Mesothelial cell of epicardium (in vitro differentiated cells): ENCODE measurements around the gene OR11A1. TPM values are rescaled to one million over a fixed set of nuclear protein-coding genes. Genes with fewer than 3 reads are reported as not detected.
A peak's percentile ranks its signal among the peaks of the same experiment; 100 is the strongest.
"Not testable (repeated sequence)": the region's sequence is repeated elsewhere in the genome, so short reads cannot be mapped to it uniquely, and the experiment has no call there.

Experiments
- DNase-seq, 2 experiments: peaks; one replicate each; pipeline ENCODE4 v3.0.0; 2021; ENCODE audit warnings: low spot score in 2 of 2; ENCODE audit not compliant: unreplicated experiment in 2 of 2
- H3K27ac Mint-ChIP-seq: 2 replicates; pipeline ENCODE4 v1.8.0; 2021; ENCODE audit warnings: mixed read lengths
- H3K27me3 Mint-ChIP-seq: 2 replicates; pipeline ENCODE4 v1.8.0; 2021; ENCODE audit warnings: low read depth, mixed read lengths
- H3K36me3 Mint-ChIP-seq: 2 replicates; pipeline ENCODE4 v1.8.0; 2021; ENCODE audit warnings: mixed read lengths
- H3K4me1 Mint-ChIP-seq: 2 replicates; pipeline ENCODE4 v1.8.0; 2021; ENCODE audit warnings: mixed read lengths
- H3K4me3 Mint-ChIP-seq: 2 replicates; pipeline ENCODE4 v1.8.0; 2021; ENCODE audit warnings: mild to moderate bottlenecking, moderate library complexity, mixed read lengths
- H3K9me3 Mint-ChIP-seq: 2 replicates; pipeline ENCODE4 v1.8.0; 2021; ENCODE audit warnings: mixed read lengths
- total RNA-seq: library from RNA; stranded (reverse); gene quantifications from 3 replicates; pipeline ENCODE4 v1.2.1, GENCODE V29; 2021
- TF ChIP-seq, protein P1 (sequence below): fragments of 200-600 bp; sonication (generic); IDR thresholded peaks from one replicate; pipeline ENCODE4 v1.5.0; 2021; ENCODE audit warnings: antibody characterized with exemption; ENCODE audit not compliant: unreplicated experiment

The OR11A1 gene
- total RNA-seq, 1 donor from 2014 or later = not detected

DNA sequence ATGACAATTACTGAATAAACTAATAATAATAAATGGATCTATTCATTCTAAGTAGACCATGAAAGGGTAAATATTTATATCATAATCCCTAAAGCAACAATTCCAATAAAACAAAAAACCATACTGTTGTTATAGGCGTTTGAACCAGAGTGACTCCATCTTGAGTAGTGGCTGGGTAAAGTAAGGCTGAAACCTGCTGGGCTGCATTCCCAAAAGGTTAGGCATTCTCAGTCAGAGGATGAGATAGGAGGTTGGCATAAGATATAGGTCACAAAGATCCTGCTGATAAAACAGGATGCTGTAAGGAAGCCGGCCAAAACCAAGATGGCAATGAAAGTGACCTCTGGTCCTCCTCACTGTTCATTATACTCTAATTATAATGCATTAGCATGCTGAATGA, 8.4 kb upstream of the OR11A1 start:
- DNase-seq = no peak
- Mint-ChIP-seq H3K4me3 (no peak overlapping the region), H3K4me1 (no peaks in the 10 kb centered on the region), H3K36me3 (no peaks in the 10 kb centered on the region), H3K27ac (no peak overlapping the region), H3K27me3 (peaks cover 26% of the 10 kb centered on the region), H3K9me3 (no peaks in the 10 kb centered on the region)
- TF ChIP-seq, protein P1, sequence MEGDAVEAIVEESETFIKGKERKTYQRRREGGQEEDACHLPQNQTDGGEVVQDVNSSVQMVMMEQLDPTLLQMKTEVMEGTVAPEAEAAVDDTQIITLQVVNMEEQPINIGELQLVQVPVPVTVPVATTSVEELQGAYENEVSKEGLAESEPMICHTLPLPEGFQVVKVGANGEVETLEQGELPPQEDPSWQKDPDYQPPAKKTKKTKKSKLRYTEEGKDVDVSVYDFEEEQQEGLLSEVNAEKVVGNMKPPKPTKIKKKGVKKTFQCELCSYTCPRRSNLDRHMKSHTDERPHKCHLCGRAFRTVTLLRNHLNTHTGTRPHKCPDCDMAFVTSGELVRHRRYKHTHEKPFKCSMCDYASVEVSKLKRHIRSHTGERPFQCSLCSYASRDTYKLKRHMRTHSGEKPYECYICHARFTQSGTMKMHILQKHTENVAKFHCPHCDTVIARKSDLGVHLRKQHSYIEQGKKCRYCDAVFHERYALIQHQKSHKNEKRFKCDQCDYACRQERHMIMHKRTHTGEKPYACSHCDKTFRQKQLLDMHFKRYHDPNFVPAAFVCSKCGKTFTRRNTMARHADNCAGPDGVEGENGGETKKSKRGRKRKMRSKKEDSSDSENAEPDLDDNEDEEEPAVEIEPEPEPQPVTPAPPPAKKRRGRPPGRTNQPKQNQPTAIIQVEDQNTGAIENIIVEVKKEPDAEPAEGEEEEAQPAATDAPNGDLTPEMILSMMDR = no peak

DNA sequence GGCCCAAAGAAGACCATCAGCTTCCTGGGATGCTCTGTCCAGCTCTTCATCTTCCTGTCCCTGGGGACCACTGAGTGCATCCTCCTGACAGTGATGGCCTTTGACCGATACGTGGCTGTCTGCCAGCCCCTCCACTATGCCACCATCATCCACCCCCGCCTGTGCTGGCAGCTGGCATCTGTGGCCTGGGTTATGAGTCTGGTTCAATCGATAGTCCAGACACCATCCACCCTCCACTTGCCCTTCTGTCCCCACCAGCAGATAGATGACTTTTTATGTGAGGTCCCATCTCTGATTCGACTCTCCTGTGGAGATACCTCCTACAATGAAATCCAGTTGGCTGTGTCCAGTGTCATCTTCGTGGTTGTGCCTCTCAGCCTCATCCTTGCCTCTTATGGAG, 5.2 kb upstream of the OR11A1 start:
- Mint-ChIP-seq H3K4me3 (no peak overlapping the region), H3K4me1 (no peaks in the 10 kb centered on the region), H3K9me3 (no peaks in the 10 kb centered on the region), H3K27me3 (peaks cover 40% of the 10 kb centered on the region), H3K27ac (no peak overlapping the region), H3K36me3 (no peaks in the 10 kb centered on the region)
- DNase-seq = no peak
- TF ChIP-seq, protein P1 = no peak

DNA sequence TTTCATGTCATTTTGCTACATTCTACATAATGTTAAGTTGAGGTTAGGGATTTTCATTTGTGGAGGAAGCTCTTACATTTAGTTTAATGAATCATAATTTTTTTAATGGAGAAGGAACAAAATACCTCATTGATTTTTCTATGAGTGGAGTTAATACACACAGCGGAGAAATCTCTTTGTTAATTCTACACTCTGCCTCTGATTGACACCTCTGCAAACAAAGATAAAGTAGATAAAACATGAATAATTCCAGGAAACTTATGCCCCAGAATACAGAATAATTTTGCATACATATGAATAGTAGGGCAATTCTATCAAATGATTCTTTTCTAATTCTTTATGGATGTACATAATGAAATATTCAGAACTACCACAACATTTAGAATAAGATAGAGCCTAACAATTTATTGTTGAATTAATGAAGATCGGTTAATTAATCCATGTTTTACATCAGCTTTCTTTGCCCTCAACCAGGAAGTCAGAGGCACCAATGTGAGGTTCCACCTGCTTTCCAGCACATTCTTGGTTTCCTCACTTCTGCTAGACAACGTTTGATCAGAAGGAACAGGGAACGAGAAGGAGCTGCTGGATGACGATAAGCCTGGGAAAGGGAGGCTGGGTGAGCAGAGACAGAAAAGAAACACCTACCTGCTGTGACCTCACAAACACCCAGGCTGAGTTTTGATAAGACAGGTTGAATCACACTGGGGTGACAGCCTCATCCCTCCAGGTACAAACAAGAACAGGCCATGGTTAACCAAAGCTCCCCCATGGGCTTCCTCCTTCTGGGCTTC, 4.3 kb upstream of the OR11A1 start:
- no peaks in the 10 kb centered on the region for H3K36me3 Mint-ChIP-seq
- H3K9me3 Mint-ChIP-seq = no peaks in the 10 kb centered on the region
- no peak for DNase-seq
- no peak overlapping the region for H3K27ac Mint-ChIP-seq
- H3K4me1 Mint-ChIP-seq = no peaks in the 10 kb centered on the region
- peaks cover 38% of the 10 kb centered on the region for H3K27me3 Mint-ChIP-seq
- H3K4me3 Mint-ChIP-seq = no peak overlapping the region
- TF ChIP-seq, protein P1 = no peak

DNA sequence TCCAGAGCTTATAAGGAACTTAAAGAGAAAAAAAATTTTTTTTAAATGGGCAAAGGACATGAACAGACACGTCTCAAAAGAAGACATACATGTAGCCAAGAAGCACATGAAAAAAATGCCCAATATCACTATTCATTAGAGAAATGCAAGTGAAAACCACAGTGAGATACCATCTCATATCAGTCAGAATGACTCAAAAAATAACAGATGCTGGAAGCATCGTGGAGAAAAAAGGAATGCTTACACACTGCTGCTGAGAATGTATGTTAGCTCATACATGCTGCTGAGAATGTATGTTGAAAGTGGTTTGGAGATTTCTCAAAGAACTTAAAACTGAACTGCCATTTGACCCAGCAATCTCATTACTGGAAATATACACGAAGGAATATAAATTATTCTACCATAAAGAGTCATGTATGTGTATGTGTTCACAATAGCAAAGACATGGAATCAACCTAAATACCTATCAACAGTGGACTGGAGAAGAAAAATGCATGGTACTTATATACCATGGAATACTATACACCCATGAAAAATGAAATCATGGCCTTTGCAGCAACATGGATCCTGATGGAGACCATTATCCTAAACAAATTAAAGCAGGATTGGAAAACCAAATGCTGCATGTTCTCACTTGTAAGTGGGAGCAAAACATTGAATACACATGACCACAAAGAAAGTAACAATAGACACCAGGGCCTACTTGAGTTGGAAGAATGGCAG, 5.2 kb downstream of the OR11A1 start:
- no peak overlapping the region for H3K4me3 Mint-ChIP-seq
- TF ChIP-seq, protein P1 = no peak
- peaks cover 2% of the 10 kb centered on the region for H3K27me3 Mint-ChIP-seq

DNA sequence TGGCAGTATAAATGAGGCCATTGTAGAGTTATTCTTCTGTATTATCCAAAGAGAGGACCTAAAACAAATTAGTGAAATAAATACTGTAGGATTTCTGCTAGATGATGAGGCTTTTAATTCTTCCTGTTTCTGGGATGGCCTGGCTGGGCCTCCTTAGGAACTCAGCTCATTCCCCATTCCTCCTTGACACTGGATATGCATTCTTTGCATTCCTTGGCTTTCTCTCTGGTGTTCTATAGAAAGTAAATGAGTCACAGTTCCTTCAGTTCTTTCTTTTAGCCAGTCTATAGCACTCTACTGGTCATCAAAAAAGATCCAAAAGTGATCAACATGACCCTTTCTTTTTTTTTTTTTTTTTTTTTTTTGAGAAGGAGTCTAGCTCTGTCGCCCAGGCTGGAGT, 9.2 kb downstream of the OR11A1 start:
- H3K9me3 Mint-ChIP-seq = peaks cover 18% of the 10 kb centered on the region
- DNase-seq = no peak

More for the DNA sequence above, 5.2 kb downstream of the OR11A1 start:
- no peak for DNase-seq
- Mint-ChIP-seq H3K36me3 (no peaks in the 10 kb centered on the region), H3K9me3 (peaks cover 8% of the 10 kb centered on the region), H3K27ac (no peak overlapping the region), H3K4me1 (peaks cover 3% of the 10 kb centered on the region)

DNA sequence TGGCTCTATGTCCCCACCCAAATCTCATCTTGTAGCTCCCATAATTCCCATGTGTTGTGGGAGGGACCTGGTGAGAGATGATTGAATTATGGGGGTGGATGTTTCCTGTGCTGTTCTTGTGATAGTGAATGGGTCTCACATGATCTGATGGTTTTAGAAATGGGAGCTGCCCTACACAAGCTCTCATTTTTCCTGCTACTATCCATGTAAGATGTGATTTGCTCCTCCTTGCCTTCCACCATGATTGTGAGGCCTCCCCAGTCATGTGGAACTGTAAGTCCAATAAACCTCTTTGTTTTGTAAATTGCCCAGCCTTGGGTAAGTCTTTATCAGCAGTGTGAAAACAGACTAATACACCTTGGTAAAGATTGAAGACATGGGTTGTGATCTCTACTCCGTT, 12.8 kb downstream of the OR11A1 start:
- not testable (repeated sequence) for H3K4me1 Mint-ChIP-seq, H3K27ac Mint-ChIP-seq, H3K4me3 Mint-ChIP-seq, DNase-seq, H3K36me3 Mint-ChIP-seq
- Mint-ChIP-seq H3K27me3 (peaks cover 23% of the 10 kb centered on the region), H3K9me3 (peaks cover 13% of the 10 kb centered on the region)

More for the DNA sequence above, 9.2 kb downstream of the OR11A1 start:
- Mint-ChIP-seq H3K36me3 (no peaks in the 10 kb centered on the region), H3K27ac (peak overlapping the region; percentile 10), H3K4me3 (no peak overlapping the region), H3K27me3 (peaks cover 8% of the 10 kb centered on the region), H3K4me1 (peaks cover 3% of the 10 kb centered on the region)
- TF ChIP-seq, protein P1 = no peak
